SK-N-SH (cell line): ENCODE data around the gene CELF2. TPM values are rescaled to one million over a fixed set of nuclear protein-coding genes. Genes with fewer than 3 reads are reported as not detected.

Experiments used
- CTCF ChIA-PET: fragments of 300-600, 350-600 bp; formaldehyde crosslinking; extraction: SDS; loops from one replicate; lab custom pipeline; 2021; lab: Yijun Ruan, JAX
- POLR2A ChIA-PET: fragments of 350-600 bp; sonication (Branson Sonifier 250); formaldehyde crosslinking; extraction: SDS; loops from one replicate; lab custom pipeline; 2020; ENCODE audit warnings: antibody characterized with exemption, inconsistent platforms; lab: Yijun Ruan, JAX
- DNase-seq: peaks from one replicate; pipeline ENCODE4 v3.0.0; 2012
- H2AFZ ChIP-seq: fragments of 200-600 bp; sonication (generic); 2 replicates; pipeline ENCODE4 v1.8.1; 2016; ENCODE audit warnings: antibody characterized with exemption, mild to moderate bottlenecking, low read depth
- H3F3A ChIP-seq: fragments of 200-600 bp; sonication (generic); replicated peaks from 2 replicates; pipeline ENCODE3; 2016; ENCODE audit warnings: antibody characterized with exemption, mild to moderate bottlenecking; ENCODE audit not compliant: insufficient read depth
- H3K27ac ChIP-seq, 2 experiments: fragments of 200-500 bp in 1 of 2; fragments of 200-600 bp in 1 of 2; sonication (Bioruptor generic) in 1 of 2; sonication (generic), shearing (Covaris generic) in 1 of 2; 2 replicates each; pipeline versions ENCODE4 v1.5.1 to v1.6.1; 2014 to 2016; ENCODE audit warnings: low read depth in 2 of 2, inconsistent platforms in 1 of 2, low read length in 1 of 2, mild to moderate bottlenecking in 1 of 2, mixed read lengths in 1 of 2
- H3K27me3 ChIP-seq: fragments of 200-600 bp; sonication (generic), shearing (Covaris generic); 2 replicates; pipeline ENCODE4 v1.6.1; 2016; ENCODE audit warnings: mixed run types; ENCODE audit not compliant: insufficient read depth
- H3K36me3 ChIP-seq, 2 experiments: fragments of 200-500 bp in 1 of 2; fragments of 200-600 bp in 1 of 2; sonication (Bioruptor generic) in 1 of 2; sonication (generic) in 1 of 2; replicated peaks in 1 of 2; 2 replicates each; pipeline versions ENCODE3 to v1.5.1; 2014 to 2016; ENCODE audit warnings: low read length in 1 of 2, mild to moderate bottlenecking in 1 of 2; ENCODE audit not compliant: insufficient read depth in 2 of 2, control insufficient read depth in 1 of 2
- H3K4me1 ChIP-seq, 2 experiments: fragments of 200-500 bp in 1 of 2; fragments of 200-600 bp in 1 of 2; sonication (Bioruptor generic) in 1 of 2; sonication (generic), shearing (Covaris generic) in 1 of 2; 2 replicates each; pipeline versions ENCODE4 v1.5.1 to v1.6.1; 2014 to 2016; ENCODE audit warnings: low read depth in 1 of 2, low read length in 1 of 2, mixed run types in 1 of 2; ENCODE audit not compliant: insufficient read depth in 2 of 2, control insufficient read depth in 1 of 2
- H3K4me2 ChIP-seq: fragments of 200-600 bp; sonication (generic), shearing (Covaris generic); 2 replicates; pipeline ENCODE4 v1.6.1; 2017; ENCODE audit warnings: mixed run types
- H3K4me3 ChIP-seq, 2 experiments: fragments of 200-500 bp in 1 of 2; fragments of 200-600 bp in 1 of 2; sonication (Bioruptor generic) in 1 of 2; sonication (generic), shearing (Covaris generic) in 1 of 2; 2 replicates each; pipeline versions ENCODE4 v1.5.1 to v1.8.1; 2014 to 2016; ENCODE audit warnings: low read depth in 2 of 2, inconsistent platforms in 1 of 2, low read length in 1 of 2, mild to moderate bottlenecking in 1 of 2, mixed read lengths in 1 of 2, moderate library complexity in 1 of 2
- H3K79me2 ChIP-seq: fragments of 200-600 bp; sonication (generic); 2 replicates; pipeline ENCODE4 v1.8.1; 2017; ENCODE audit warnings: mild to moderate bottlenecking; ENCODE audit not compliant: insufficient read depth
- H3K9ac ChIP-seq: fragments of 200-600 bp; sonication (generic); 2 replicates; pipeline ENCODE4 v1.6.1; 2017; ENCODE audit warnings: mixed run types
- H3K9me2 ChIP-seq: fragments of 200-600 bp; sonication (generic); 2 replicates; pipeline ENCODE4 v1.6.1; 2017; ENCODE audit warnings: mixed run types
- H3K9me3 ChIP-seq: fragments of 200-600 bp; sonication (generic); 2 replicates; pipeline ENCODE4 v1.6.1; 2017; ENCODE audit warnings: mixed run types, mild to moderate bottlenecking, moderate library complexity
- H4K20me1 ChIP-seq: fragments of 200-600 bp; sonication (generic); 2 replicates; pipeline ENCODE4 v1.6.1; 2017; ENCODE audit warnings: mild to moderate bottlenecking, mixed run types; ENCODE audit not compliant: insufficient read depth
- CTCF ChIP-seq: fragments of 200-600 bp; sonication (generic); IDR thresholded peaks from 2 replicates; pipeline ENCODE4 v1.6.1; 2017; ENCODE audit warnings: antibody characterized with exemption, mild to moderate bottlenecking, moderate library complexity
- EP300 ChIP-seq, 2 experiments: IDR thresholded peaks; 2 replicates each; pipeline versions ENCODE4 v1.4.0 to v1.6.1; 2012; ENCODE audit warnings: borderline replicate concordance in 1 of 2, low read depth in 1 of 2, low read length in 1 of 2
- EZH2phosphoT487 ChIP-seq: fragments of 200-600 bp; sonication (generic); IDR thresholded peaks from 2 replicates; pipeline ENCODE4 v1.6.1; 2017; ENCODE audit warnings: low read depth, mixed run types, mild to moderate bottlenecking, antibody characterized with exemption, moderate library complexity, borderline replicate concordance
- FOSL2 ChIP-seq: IDR thresholded peaks from 2 replicates; pipeline ENCODE4 v1.4.0; 2012; ENCODE audit warnings: low read depth, mild to moderate bottlenecking, moderate library complexity, borderline replicate concordance
- FOXJ3 ChIP-seq: sonication (generic); formaldehyde crosslinking; IDR thresholded peaks from 2 replicates; pipeline ENCODE4 v1.5.1; 2020; ENCODE audit warnings: mild to moderate bottlenecking, missing genetic modification reagents
- FOXM1 ChIP-seq: IDR thresholded peaks from 2 replicates; pipeline ENCODE4 v1.4.0; 2012; ENCODE audit warnings: low read depth, mild to moderate bottlenecking
- GABPA ChIP-seq: IDR thresholded peaks from 2 replicates; pipeline ENCODE4 v1.4.0; 2012; ENCODE audit warnings: low read depth, mild to moderate bottlenecking
- JUND ChIP-seq: IDR thresholded peaks from 2 replicates; pipeline ENCODE4 v1.4.0; 2012
- MXI1 ChIP-seq: IDR thresholded peaks from 2 replicates; pipeline ENCODE4 v1.6.1; 2012; ENCODE audit warnings: mild to moderate bottlenecking, low read depth, low read length, improper control_type of control experiment
- NFIC ChIP-seq: IDR thresholded peaks from 2 replicates; pipeline ENCODE4 v1.4.0; 2012; ENCODE audit warnings: borderline replicate concordance
- NRF1 ChIP-seq: IDR thresholded peaks from 2 replicates; pipeline ENCODE4 v1.6.1; 2012; ENCODE audit warnings: low read depth, mild to moderate bottlenecking, low read length
- PBX3 ChIP-seq: IDR thresholded peaks from 2 replicates; pipeline ENCODE4; 2012
- POLR2AphosphoS5 ChIP-seq: IDR thresholded peaks from 2 replicates; pipeline ENCODE4 v1.6.1; 2012; ENCODE audit warnings: low read depth, low read length
- RCOR1 ChIP-seq: fragments of 150-350 bp; IDR thresholded peaks from 2 replicates; pipeline ENCODE4 v1.6.1; 2017; ENCODE audit warnings: antibody characterized with exemption, low read length
- RFX5 ChIP-seq: IDR thresholded peaks from 2 replicates; pipeline ENCODE4 v1.6.1; 2012; ENCODE audit warnings: mild to moderate bottlenecking, improper control_type of control experiment, low read length
- RXRA ChIP-seq: IDR thresholded peaks from 2 replicates; pipeline ENCODE4 v1.4.0; 2012; ENCODE audit warnings: low read depth, mild to moderate bottlenecking, borderline replicate concordance
- TEAD4 ChIP-seq: IDR thresholded peaks from 2 replicates; pipeline ENCODE4 v1.4.0; 2012; ENCODE audit warnings: mild to moderate bottlenecking, borderline replicate concordance; ENCODE audit not compliant: insufficient read depth
- USF1 ChIP-seq: IDR thresholded peaks from 2 replicates; pipeline ENCODE4 v1.4.0; 2012; ENCODE audit warnings: low read depth, borderline replicate concordance
- USF2 ChIP-seq: fragments of 150-350 bp; IDR thresholded peaks from 2 replicates; pipeline ENCODE4 v1.6.1; 2017; ENCODE audit warnings: antibody characterized with exemption, low read length, low read depth, borderline replicate concordance
- ZBTB33 ChIP-seq: IDR thresholded peaks from 2 replicates; pipeline ENCODE4 v1.4.0; 2012; ENCODE audit warnings: low read depth, borderline replicate concordance
- WGBS: methylation state at CpG from one replicate; pipeline ENCODE4 v1.1.6; 2017; ENCODE audit warnings: low lambda C conversion rate; 5-methylcytosine and 5-hydroxymethylcytosine counted together
- polyA plus RNA-seq, 3 experiments: library from polyadenylated mRNA; depleted of rRNA; stranded (reverse); fragments of >200 nt; gene quantifications; 2 replicates each; pipeline ENCODE4 v1.2.3, GENCODE V29; 2012

Gene CELF2
- polyA plus RNA-seq, 1 of the 3 experiments (the other 2 are of a cell fraction), result 0.03 TPM

- POLR2A ChIA-PET, result no interaction called here
- WGBS, result 13% methylated on average over 2 of the region's 2 CpGs
- CTCF ChIA-PET, result interaction anchor here (0.9 kb wide), 1 partner anchor 12 kb away, joined by 4 read pairs; no protein-coding TSS in a partner anchor
Measured at GRCh38 chr10:11022213-11022612, 4.5 kb downstream of the CELF2 start.

More at GRCh38 chr10:11022213-11022612, 4.5 kb downstream of the CELF2 start:
- no peak overlapping the region for H2AFZ ChIP-seq
- H3K9me2 ChIP-seq, result no peaks in the 10 kb centered on the region
- H3K27me3 ChIP-seq, result no peaks in the 10 kb centered on the region
- no peak for TF ChIP-seq CTCF
- TF ChIP-seq POLR2AphosphoS5, result no peak
- TF ChIP-seq USF2, result no peak
- TF ChIP-seq FOXM1, result no peak
- no peak for TF ChIP-seq JUND
- TF ChIP-seq MXI1, result no peak
- TF ChIP-seq FOXJ3 (CRISPR knock-in tag), result no peak
- no peak for TF ChIP-seq NFIC
- no peak for TF ChIP-seq NRF1
- TF ChIP-seq RFX5, result no peak
- TF ChIP-seq GABPA, result no peak
- TF ChIP-seq EP300 (IDR thresholded peaks at IDR 0.05; ENCODE audit: borderline replicate concordance in 1 of 2, low read depth in 1 of 2, low read length in 1 of 2), result no peak
- TF ChIP-seq PBX3, result no peak
- TF ChIP-seq USF1, result no peak
- no peak for TF ChIP-seq EZH2phosphoT487
- TF ChIP-seq TEAD4, result no peak
- no peak for TF ChIP-seq FOSL2
- no peak for TF ChIP-seq RCOR1
- TF ChIP-seq RXRA, result no peak
- TF ChIP-seq ZBTB33, result no peak
- no peak overlapping the region for H3K27ac ChIP-seq
- no peaks in the 10 kb centered on the region for H3K79me2 ChIP-seq
- H4K20me1 ChIP-seq, result no peaks in the 10 kb centered on the region
- no peak for DNase-seq
- peaks cover 0 to 2% of the 10 kb centered on the region in 2 experiments; a peak in 1 of 4 replicates for H3K4me1 ChIP-seq
- no peaks in the 10 kb centered on the region for H3K36me3 ChIP-seq
- H3K9me3 ChIP-seq, result no peaks in the 10 kb centered on the region
- no peak overlapping the region for H3K4me2 ChIP-seq
- H3K9ac ChIP-seq, result no peak overlapping the region
- H3F3A ChIP-seq, result no peaks in the 10 kb centered on the region
- H3K4me3 ChIP-seq, result no peak overlapping the region
